Measurements from ENCODE around the gene UBA7. TPM values are rescaled to one million over a fixed set of nuclear protein-coding genes. Genes with fewer than 3 reads are reported as not detected.

The UBA7 gene
- total RNA-seq, 4 donors from 2014 or later = 50.1 to 87.5 (median 69.3) TPM

DNA sequence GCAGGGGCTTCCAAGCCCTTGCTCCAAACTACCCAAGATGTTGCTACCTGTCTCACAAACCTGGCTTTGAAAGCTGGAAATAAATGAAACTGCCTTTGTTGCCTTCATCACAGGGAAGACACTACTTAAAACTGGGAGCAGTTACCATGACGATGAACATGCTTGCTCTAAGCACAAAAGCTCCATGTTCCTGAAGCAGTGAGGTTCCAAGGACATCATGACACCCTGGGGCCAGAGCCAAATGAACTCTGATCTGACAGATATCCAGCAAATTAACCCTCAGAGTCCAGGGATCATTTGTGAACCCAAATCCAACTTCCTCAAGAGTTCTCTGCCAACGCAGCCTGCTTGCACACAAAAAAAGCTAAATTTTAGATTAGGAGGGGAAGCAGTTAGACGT lies 31.9 kb upstream of the UBA7 start:
- no peaks in the 10 kb centered on the region for H3K9me3 ChIP-seq
- intact Hi-C loops (cut with DNase I) = no loop called here
- no peaks in the 10 kb centered on the region for H3K27me3 ChIP-seq
- H3K4me1 ChIP-seq = peaks cover 6 to 9% of the 10 kb centered on the region in 2 donors
- WGBS, 2 donors = 94% methylated on average over 2 to 3 of the region's 3 CpGs
- no peak overlapping the region for H3K4me3 ChIP-seq (replicated peaks in 1 of 3)
- H3K27ac ChIP-seq = no peak overlapping the region
- no peak for DNase-seq
- no peak for TF ChIP-seq CTCF (IDR thresholded peaks at IDR 0.05)
- TF ChIP-seq POLR2A (IDR thresholded peaks at IDR 0.05) = no peak
- H3K36me3 ChIP-seq = no peaks in the 10 kb centered on the region

DNA sequence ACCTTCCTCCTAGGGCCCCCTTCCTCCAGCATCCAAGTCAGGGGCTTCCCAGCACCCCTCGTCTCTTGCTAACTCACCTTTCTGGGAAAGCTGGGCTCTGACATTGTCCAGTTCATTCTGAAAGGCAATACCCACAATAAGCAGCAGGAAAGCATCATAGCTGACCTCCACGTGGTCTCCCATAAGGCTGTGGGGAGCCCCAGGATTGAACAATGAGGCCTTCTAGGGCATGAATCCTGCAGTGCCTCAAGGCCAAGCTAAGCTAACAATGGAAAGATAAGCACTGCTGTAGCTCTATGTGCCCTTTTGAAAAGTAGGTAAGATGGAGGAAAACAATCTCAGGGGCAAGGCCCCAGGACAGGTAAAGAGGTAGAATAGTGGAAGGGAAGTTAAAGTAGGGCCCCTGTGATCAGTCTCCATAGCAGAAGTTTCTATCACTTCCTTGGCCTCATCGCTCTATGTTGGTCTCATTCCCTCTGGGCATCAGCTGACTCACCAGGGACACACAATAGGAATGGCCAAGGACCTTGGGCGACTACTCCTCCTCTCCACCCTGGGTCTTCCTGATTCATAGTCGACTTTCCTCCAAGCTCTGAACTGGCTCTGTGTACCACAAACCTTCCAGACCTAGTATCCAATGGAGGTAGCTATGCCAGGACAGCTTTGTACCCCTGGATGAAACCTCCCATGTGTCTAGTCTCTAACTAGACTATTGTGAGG lies 30.9 kb upstream of the UBA7 start:
- H3K9me3 ChIP-seq = no peaks in the 10 kb centered on the region
- intact Hi-C loops (cut with DNase I) = loop anchor here (5.0 kb wide), 1 partner anchor 137 kb away; no protein-coding TSS in a partner anchor
- H3K27ac ChIP-seq = no peak overlapping the region
- H3K36me3 ChIP-seq = no peaks in the 10 kb centered on the region
- H3K27me3 ChIP-seq = no peaks in the 10 kb centered on the region
- H3K4me1 ChIP-seq = peaks cover 6 to 10% of the 10 kb centered on the region in 2 donors
- no peak overlapping the region for H3K4me3 ChIP-seq (replicated peaks in 1 of 3)
- 82 to 90% methylated on average over 5 of the region's 5 CpGs for WGBS, 2 donors
- DNase-seq = no peak
- no peak for TF ChIP-seq POLR2A (IDR thresholded peaks at IDR 0.05)
- TF ChIP-seq CTCF (IDR thresholded peaks at IDR 0.05) = no peak

DNA sequence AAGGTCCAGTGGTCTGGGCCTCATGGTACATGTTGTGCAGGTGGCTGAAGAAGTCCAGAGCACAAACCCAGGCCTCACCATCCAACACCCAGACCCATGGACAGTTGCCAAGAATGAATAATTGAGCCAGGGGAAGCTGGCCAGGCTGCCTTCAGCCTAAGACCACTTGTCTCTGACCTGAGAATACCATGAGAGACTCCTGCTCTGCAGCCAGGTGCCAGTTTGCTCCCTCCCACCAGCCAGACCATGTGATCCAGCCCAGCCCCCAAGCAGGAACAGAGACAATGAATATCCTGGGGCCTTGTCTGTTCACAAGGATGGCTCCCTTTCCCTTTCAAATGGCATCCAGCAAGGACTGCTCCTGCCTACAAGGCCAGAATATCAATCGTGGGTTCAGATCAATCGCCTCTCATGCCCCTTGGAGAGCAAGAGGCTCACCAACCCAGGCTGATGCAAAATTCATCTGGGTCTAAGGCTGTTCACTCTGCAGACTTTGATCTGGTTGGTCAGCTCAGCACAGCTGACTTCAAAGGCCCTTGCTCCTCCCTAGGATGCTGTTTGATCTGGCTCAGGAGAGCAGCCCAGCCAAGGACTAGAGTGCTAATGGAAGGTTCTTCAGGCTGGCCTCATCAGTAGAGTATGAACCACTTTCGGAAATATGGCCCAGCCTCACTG lies 29.2 kb upstream of the UBA7 start:
- Histone ChIP-seq H3K4me1 (peaks cover 6 to 15% of the 10 kb centered on the region in 2 donors), H3K27ac (peak overlapping the region; percentile 21 to 33 (median 30)), H3K4me3 (replicated peaks in 1 of 3) (no peak overlapping the region), H3K9me3 (no peaks in the 10 kb centered on the region), H3K27me3 (no peaks in the 10 kb centered on the region), H3K36me3 (no peaks in the 10 kb centered on the region)
- TF ChIP-seq CTCF (IDR thresholded peaks at IDR 0.05) (no peak), POLR2A (IDR thresholded peaks at IDR 0.05) (no peak)
- peak; percentile 68 to 76 for DNase-seq
- intact Hi-C loops (cut with DNase I) = loop anchor here (2.0 to 5.0 kb wide), 2 partner anchors 38 to 136 kb away; no protein-coding TSS in a partner anchor
- 76 to 90% methylated on average over 3 of the region's 3 CpGs for WGBS, 2 donors

GRCh38 chr3:49841806-49842205 lies 28.1 kb upstream of the UBA7 start:
- intact Hi-C loops (cut with DNase I) = loop anchor here (2.0 to 5.0 kb wide), 2 partner anchors 37 to 135 kb away; no protein-coding TSS in a partner anchor
- no peak overlapping the region for H3K4me3 ChIP-seq (replicated peaks in 1 of 3)

More at GRCh38 chr3:49841806-49842205, 28.1 kb upstream of the UBA7 start:
- 96 to 100% methylated on average over 5 to 7 of the region's 7 CpGs for WGBS, 2 donors
- no peak for DNase-seq
- H3K27me3 ChIP-seq = no peaks in the 10 kb centered on the region
- TF ChIP-seq CTCF (IDR thresholded peaks at IDR 0.05) (no peak), POLR2A (IDR thresholded peaks at IDR 0.05) (no peak)
- no peaks in the 10 kb centered on the region for H3K36me3 ChIP-seq
- H3K27ac ChIP-seq = no peak overlapping the region
- peaks cover 6 to 15% of the 10 kb centered on the region in 2 donors for H3K4me1 ChIP-seq
- H3K9me3 ChIP-seq = no peaks in the 10 kb centered on the region

Data from thyroid gland (tissue), 4 donors.